ENCODE results near the gene PILRA.

The PILRA gene

DNA sequence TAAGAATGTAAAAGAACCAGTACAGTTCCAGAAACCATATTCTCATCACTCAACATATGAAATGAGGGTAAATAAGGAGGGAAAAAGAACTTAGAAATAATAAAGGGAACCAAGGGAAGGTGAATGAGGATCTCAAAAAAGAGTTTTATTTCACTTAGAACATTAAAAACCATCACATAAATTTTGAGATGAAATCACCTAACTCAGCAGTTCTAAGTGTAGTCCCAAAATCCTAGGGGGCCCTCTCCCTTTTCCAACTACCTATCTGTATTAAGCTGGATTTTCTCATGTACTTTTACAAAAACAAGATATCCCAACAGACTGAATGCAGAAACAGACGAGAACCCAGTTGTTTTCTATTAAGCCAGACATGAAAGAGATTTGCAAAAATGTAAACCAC is 52.1 kb downstream of the PILRA start:
- no peak overlapping the region for H3K4me3 Mint-ChIP-seq
- H3K27ac Mint-ChIP-seq: no peak overlapping the region
- H3K36me3 Mint-ChIP-seq: peaks cover 14 to 18% of the 10 kb centered on the region in 2 donors
- ATAC-seq (replicated peaks) (no peak), DNase-seq (no peak)
- peaks cover 21 to 44% of the 10 kb centered on the region in 2 donors for H3K4me1 Mint-ChIP-seq
- H3K27me3 Mint-ChIP-seq: peaks cover 6% of the 10 kb centered on the region in 2 donors
- H3K9me3 Mint-ChIP-seq: peaks cover 0 to 4% of the 10 kb centered on the region in 2 donors

DNA sequence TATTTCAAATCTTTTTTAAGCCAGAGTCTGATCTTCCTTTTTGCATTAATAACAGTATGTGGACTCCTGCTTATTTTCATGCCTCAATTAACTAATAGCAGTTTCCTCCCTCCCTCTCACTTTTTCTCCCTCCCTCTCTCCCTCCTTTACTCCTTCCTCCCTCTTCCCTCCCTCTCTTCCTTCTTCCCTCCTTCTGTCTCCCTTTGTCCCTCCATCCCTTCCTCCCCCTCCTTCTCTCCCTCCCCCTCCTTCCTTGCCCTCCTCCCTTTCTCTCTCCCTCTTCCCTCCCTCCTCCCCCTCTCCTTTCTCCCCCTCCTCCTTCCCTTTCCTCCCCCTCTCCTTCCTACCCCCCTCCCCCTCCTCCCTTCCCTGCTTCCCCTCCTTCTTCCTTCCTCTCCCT is 53.2 kb downstream of the PILRA start:
- no peak overlapping the region for H3K4me3 Mint-ChIP-seq
- H3K27ac Mint-ChIP-seq: no peak overlapping the region
- DNase-seq (no peak), ATAC-seq (replicated peaks) (no peak)
- H3K36me3 Mint-ChIP-seq: peaks cover 20 to 25% of the 10 kb centered on the region in 2 donors
- H3K4me1 Mint-ChIP-seq: peaks cover 25 to 52% of the 10 kb centered on the region in 2 donors
- peaks cover 0 to 4% of the 10 kb centered on the region in 2 donors for H3K9me3 Mint-ChIP-seq
- peaks cover 6% of the 10 kb centered on the region in 2 donors for H3K27me3 Mint-ChIP-seq

- peaks cover 0 to 4% of the 10 kb centered on the region in 2 donors for H3K9me3 Mint-ChIP-seq
- peak overlapping the region; percentile 100 for H3K27ac Mint-ChIP-seq
- H3K4me1 Mint-ChIP-seq: peaks cover 35 to 61% of the 10 kb centered on the region in 2 donors
- peaks cover 6% of the 10 kb centered on the region in 2 donors for H3K27me3 Mint-ChIP-seq
- peaks cover 25 to 36% of the 10 kb centered on the region in 2 donors for H3K36me3 Mint-ChIP-seq
- no peak for DNase-seq
- H3K4me3 Mint-ChIP-seq: peak overlapping the region; percentile 90 to 95
- no peak for ATAC-seq (replicated peaks)
Observed at GRCh38 chr7:100427762-100428198, 54.5 kb downstream of the PILRA start.

DNA sequence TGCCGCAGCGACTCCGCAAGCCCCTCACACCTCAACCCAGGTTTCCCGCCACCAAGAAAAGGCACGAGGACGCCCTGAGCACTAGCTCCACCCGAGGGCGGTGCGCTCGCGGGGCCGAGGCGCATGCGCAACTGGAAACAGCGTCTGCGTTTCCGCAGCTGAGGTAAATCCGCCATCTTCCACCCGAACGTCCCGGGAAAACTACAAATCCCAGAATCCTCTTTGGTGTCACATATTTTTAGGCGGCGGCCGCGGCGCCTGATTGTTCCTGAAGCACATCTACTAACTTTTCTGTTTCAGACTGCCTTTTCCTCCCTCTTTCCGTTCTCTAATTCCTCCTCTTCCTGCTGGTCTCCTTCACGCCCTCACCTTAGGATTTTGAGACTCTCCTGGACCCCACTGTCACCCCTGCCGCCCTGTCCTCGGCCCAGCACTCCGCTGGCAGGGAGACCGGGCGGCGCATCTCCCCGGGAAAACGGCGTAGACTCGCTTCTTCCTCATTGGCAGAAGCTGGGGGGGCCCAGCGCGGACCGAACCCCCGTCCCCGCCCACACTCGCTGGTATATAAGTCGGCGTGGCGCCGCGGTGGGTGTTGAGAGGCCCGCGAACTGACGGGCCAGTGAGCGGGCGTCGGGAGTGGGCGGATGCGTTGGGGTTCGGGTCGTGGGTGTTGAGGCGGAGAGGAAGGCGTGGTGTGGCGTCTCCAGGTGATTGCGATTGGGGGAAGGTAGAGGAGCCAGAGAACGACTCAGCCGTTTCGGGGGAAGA is 55.1 kb downstream of the PILRA start, which contains the start of gene ZCWPW1:
TSS of gene ZCWPW1 (minus strand) at position 505 of the 768 bp plus-strand sequence. CDS start 8,054 bp downstream, outside the sequence.
- DNase-seq (peak; percentile 96), ATAC-seq (replicated peaks) (peak; percentile 55)
- peak within 1 kb of the TSS; percentile 100 for H3K27ac Mint-ChIP-seq
- peaks cover 31 to 42% of the 10 kb centered on the region in 2 donors for H3K36me3 Mint-ChIP-seq
- peaks cover 37 to 61% of the 10 kb centered on the region in 2 donors for H3K4me1 Mint-ChIP-seq
- peak within 1 kb of the TSS; percentile 90 to 95 for H3K4me3 Mint-ChIP-seq
- peaks cover 0 to 4% of the 10 kb centered on the region in 2 donors for H3K9me3 Mint-ChIP-seq
- H3K27me3 Mint-ChIP-seq: peaks cover 6% of the 10 kb centered on the region in 2 donors

GRCh38 chr7:100428967-100429636 is 55.8 kb downstream of the PILRA start:
- H3K36me3 Mint-ChIP-seq: peaks cover 33 to 49% of the 10 kb centered on the region in 2 donors
- H3K27ac Mint-ChIP-seq: peak overlapping the region; percentile 100
- DNase-seq: peak; percentile 100
- peaks cover 43 to 61% of the 10 kb centered on the region in 2 donors for H3K4me1 Mint-ChIP-seq
- H3K4me3 Mint-ChIP-seq: peak overlapping the region; percentile 90 to 95
- ATAC-seq (replicated peaks): peak; percentile 64 to 69
- peaks cover 6% of the 10 kb centered on the region in 2 donors for H3K27me3 Mint-ChIP-seq
- peaks cover 0 to 4% of the 10 kb centered on the region in 2 donors for H3K9me3 Mint-ChIP-seq

GRCh38 chr7:100429637-100430492 is 56.6 kb downstream of the PILRA start, which contains the start of gene MEPCE:
Gene MEPCE, plus strand, starts transcription at chr7:100429831. Its CDS starts 188 bp downstream, at chr7:100430019.
- Mint-ChIP-seq H3K27me3 (peaks cover 6% of the 10 kb centered on the region in 2 donors), H3K4me3 (peak within 1 kb of the TSS; percentile 90 to 95), H3K36me3 (peaks cover 40 to 57% of the 10 kb centered on the region in 2 donors), H3K27ac (peak within 1 kb of the TSS; percentile 100), H3K4me1 (peaks cover 49 to 64% of the 10 kb centered on the region in 2 donors), H3K9me3 (peaks cover 0 to 4% of the 10 kb centered on the region in 2 donors)
- ATAC-seq (replicated peaks) (peak; percentile 50 to 57), DNase-seq (peak; percentile 93)

DNA sequence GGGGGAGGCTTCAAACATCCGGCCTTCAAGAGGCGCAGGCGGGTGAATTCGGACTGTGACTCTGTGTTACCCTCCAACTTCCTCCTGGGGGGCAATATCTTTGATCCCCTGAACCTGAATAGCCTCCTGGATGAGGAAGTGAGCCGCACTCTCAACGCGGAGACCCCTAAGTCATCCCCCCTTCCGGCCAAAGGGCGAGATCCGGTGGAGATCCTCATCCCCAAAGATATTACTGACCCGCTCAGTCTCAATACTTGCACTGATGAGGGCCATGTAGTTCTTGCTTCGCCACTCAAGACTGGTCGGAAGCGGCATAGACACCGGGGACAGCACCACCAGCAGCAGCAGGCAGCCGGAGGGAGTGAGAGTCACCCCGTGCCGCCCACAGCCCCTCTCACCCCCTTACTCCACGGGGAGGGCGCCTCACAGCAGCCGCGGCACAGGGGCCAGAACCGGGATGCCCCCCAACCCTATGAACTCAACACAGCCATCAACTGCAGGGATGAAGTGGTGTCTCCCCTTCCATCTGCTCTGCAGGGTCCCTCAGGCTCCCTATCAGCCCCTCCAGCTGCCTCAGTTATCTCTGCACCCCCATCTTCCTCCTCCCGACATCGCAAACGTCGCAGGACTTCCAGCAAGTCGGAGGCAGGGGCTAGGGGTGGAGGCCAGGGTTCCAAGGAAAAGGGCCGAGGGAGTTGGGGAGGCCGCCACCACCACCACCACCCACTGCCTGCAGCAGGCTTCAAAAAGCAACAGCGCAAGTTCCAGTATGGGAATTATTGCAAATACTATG is 57.4 kb downstream of the PILRA start:
- Mint-ChIP-seq H3K27me3 (peaks cover 6% of the 10 kb centered on the region in 2 donors), H3K27ac (peak overlapping the region; percentile 100), H3K4me3 (peak overlapping the region; percentile 90 to 95), H3K36me3 (peaks cover 45 to 62% of the 10 kb centered on the region in 2 donors), H3K4me1 (peaks cover 52 to 70% of the 10 kb centered on the region in 2 donors), H3K9me3 (peaks cover 0 to 4% of the 10 kb centered on the region in 2 donors)
- ATAC-seq (replicated peaks) (peak; percentile 8 to 14), DNase-seq (no peak)

DNA sequence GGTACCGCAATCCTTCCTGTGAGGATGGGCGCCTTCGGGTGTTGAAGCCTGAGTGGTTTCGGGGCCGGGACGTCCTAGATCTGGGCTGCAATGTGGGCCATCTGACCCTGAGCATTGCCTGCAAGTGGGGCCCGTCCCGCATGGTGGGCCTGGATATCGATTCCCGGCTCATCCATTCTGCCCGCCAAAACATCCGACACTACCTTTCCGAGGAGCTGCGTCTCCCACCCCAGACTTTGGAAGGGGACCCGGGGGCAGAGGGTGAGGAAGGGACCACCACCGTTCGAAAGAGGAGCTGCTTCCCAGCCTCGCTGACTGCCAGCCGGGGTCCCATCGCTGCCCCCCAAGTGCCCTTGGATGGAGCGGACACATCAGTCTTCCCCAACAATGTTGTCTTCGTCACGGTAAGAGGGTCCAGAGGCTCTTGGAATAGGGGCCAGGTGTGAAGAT is 58.0 kb downstream of the PILRA start:
- ATAC-seq (replicated peaks) (no peak), DNase-seq (no peak)
- H3K9me3 Mint-ChIP-seq: peaks cover 0 to 4% of the 10 kb centered on the region in 2 donors
- H3K36me3 Mint-ChIP-seq: peaks cover 47 to 64% of the 10 kb centered on the region in 2 donors
- peaks cover 53 to 72% of the 10 kb centered on the region in 2 donors for H3K4me1 Mint-ChIP-seq
- peak overlapping the region; percentile 90 to 95 for H3K4me3 Mint-ChIP-seq
- peaks cover 6% of the 10 kb centered on the region in 2 donors for H3K27me3 Mint-ChIP-seq
- peak overlapping the region; percentile 100 for H3K27ac Mint-ChIP-seq

DNA sequence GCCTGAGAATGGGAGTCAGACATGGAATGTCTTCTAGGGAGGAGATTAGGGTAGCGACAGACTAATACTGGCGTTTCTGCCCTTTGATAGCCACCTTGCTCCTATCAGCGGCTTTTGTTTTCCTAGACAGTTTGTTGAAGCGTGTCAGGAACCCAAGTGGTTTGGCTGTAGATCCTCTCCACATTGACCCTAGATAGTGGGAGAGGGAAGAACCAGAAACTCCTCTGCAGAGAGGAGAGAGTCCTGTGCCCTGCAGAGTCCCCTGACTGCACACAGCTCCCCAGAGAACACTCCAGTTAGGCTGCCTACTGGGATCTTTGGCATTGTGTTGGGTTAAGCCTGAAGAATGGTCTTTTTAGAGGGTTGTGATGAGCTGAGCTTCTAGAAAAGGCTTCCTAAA is 58.8 kb downstream of the PILRA start:
- H3K36me3 Mint-ChIP-seq: peaks cover 49 to 67% of the 10 kb centered on the region in 2 donors
- H3K9me3 Mint-ChIP-seq: peaks cover 0 to 4% of the 10 kb centered on the region in 2 donors
- H3K27ac Mint-ChIP-seq: peak overlapping the region; percentile 56
- DNase-seq: no peak
- no peak for ATAC-seq (replicated peaks)
- H3K4me3 Mint-ChIP-seq: peak overlapping the region; percentile 90 to 95
- peaks cover 6% of the 10 kb centered on the region in 2 donors for H3K27me3 Mint-ChIP-seq
- H3K4me1 Mint-ChIP-seq: peaks cover 55 to 76% of the 10 kb centered on the region in 2 donors

DNA sequence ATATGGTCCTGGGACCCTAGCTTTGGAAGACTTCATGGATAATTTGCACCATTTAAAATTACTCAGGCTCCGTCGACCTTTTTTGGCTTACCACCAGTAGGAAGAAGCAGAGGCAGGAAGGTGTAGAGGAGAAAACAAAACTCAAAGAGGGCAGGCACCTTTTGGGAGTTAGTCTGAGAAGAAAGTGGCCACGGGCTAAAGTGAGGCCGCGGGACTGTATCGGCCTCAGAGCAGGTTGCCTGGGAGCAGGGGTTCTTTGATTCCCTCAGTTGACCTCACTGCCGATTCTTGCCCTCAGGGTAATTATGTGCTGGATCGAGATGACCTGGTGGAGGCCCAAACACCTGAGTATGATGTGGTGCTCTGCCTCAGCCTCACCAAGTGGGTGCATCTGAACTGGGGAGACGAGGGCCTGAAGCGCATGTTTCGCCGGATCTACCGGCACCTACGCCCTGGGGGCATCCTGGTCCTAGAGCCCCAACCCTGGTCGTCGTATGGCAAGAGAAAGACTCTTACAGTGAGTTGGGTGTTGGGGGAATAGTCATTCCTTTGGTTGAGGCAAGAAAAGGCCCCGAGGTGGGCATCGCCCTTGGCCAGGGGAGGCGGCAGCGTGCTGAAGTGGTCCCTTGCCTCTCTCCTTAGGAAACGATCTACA is 59.5 kb downstream of the PILRA start:
- H3K36me3 Mint-ChIP-seq: peaks cover 49 to 67% of the 10 kb centered on the region in 2 donors
- DNase-seq: no peak
- no peak overlapping the region for H3K4me3 Mint-ChIP-seq
- ATAC-seq (replicated peaks): no peak
- H3K9me3 Mint-ChIP-seq: peaks cover 0 to 3% of the 10 kb centered on the region in 2 donors
- H3K27me3 Mint-ChIP-seq: peaks cover 6% of the 10 kb centered on the region in 2 donors
- H3K27ac Mint-ChIP-seq: peak overlapping the region; percentile 56
- peaks cover 53 to 74% of the 10 kb centered on the region in 2 donors for H3K4me1 Mint-ChIP-seq

- DNase-seq (no peak), ATAC-seq (replicated peaks) (no peak)
- Mint-ChIP-seq H3K27ac (peak overlapping the region; percentile 56), H3K4me1 (peaks cover 51 to 69% of the 10 kb centered on the region in 2 donors), H3K36me3 (peaks cover 49 to 64% of the 10 kb centered on the region in 2 donors), H3K9me3 (peaks cover 0 to 2% of the 10 kb centered on the region in 2 donors), H3K4me3 (no peak overlapping the region), H3K27me3 (peaks cover 6% of the 10 kb centered on the region in 2 donors)
Observed at GRCh38 chr7:100433276-100433591, 59.9 kb downstream of the PILRA start.

DNA sequence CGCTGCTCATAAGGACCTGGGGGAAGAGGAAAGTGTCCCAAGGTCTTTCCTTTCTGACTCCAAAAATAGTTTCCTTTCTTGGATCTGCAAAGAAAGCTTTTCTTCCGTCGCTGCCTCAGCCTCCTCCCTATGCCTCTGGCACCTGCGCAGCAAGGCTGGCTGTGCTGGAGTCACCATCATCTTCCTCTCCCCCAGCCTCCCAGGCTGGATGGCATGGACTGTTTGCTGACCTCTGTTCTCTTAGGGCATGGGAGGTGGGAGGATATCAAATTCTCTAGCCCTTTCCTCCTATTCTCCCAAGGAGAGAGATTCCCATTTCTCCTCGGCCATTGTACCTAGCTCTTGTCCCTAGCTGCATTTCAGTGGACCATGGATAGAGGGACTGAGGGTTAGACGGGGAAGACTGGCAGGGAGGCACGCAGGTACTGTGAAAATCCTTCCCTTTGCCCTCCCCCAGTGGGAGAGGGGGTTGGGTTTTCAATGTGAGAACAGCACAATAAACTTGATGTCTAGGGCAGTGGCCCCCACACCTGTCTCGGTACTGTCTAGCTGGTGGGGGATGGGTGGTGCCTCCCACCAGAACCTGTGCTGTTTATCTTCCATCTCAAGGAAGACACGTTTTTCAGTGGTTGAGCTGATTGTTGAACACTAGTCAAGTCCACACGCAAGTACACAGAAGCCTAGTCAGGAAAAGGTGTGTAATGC is 60.5 kb downstream of the PILRA start:
- H3K4me1 Mint-ChIP-seq: peaks cover 47 to 64% of the 10 kb centered on the region in 2 donors

More for the DNA sequence above, 60.5 kb downstream of the PILRA start:
- peaks cover 0 to 2% of the 10 kb centered on the region in 2 donors for H3K9me3 Mint-ChIP-seq
- DNase-seq (no peak), ATAC-seq (replicated peaks) (no peak)
- H3K27me3 Mint-ChIP-seq: peaks cover 6% of the 10 kb centered on the region in 2 donors
- H3K36me3 Mint-ChIP-seq: peaks cover 46 to 59% of the 10 kb centered on the region in 2 donors
- peak overlapping the region; percentile 83 for H3K27ac Mint-ChIP-seq
- no peak overlapping the region for H3K4me3 Mint-ChIP-seq

Measured in stimulated activated naive B cell treated with anti-CD40 and anti-IgM and Interleukin-4, amounts not matched to agents 10 μg/mL and 1 μg/mL and 100 μg/mL, for 72 hours (primary cell).